RPMI8226 (cell line): ENCODE measurements around the gene CISD1.

Experiments used
- DNase-seq: peaks from one replicate; pipeline ENCODE4 v3.0.0-alpha.2; 2015

CISD1 gene

GRCh38 chr10:58316874-58317273 lies 47.9 kb downstream of the CISD1 start:
- DNase-seq: no peak

GRCh38 chr10:58318346-58318745 lies 49.4 kb downstream of the CISD1 start:
- DNase-seq: no peak

GRCh38 chr10:58319599-58319998 lies 50.6 kb downstream of the CISD1 start:
- no peak for DNase-seq

GRCh38 chr10:58320351-58321049 lies 51.5 kb downstream of the CISD1 start:
- no peak for DNase-seq

- DNase-seq: peak; percentile 58
Observed at GRCh38 chr10:58322072-58322834, 53.3 kb downstream of the CISD1 start.

GRCh38 chr10:58322835-58323209 lies 53.9 kb downstream of the CISD1 start:
- DNase-seq: no peak

- DNase-seq: no peak
Observed at GRCh38 chr10:58326967-58327381, 58.0 kb downstream of the CISD1 start.

- DNase-seq: no peak
Observed at GRCh38 chr10:58328233-58328632, 59.3 kb downstream of the CISD1 start.

GRCh38 chr10:58330431-58330830 lies 61.5 kb downstream of the CISD1 start:
- no peak for DNase-seq

GRCh38 chr10:58331646-58332045 lies 62.7 kb downstream of the CISD1 start:
- DNase-seq: no peak

GRCh38 chr10:58334817-58335305 lies 65.9 kb downstream of the CISD1 start, which contains the start of gene UBE2D1:
Gene UBE2D1 (plus strand): TSS chr10:58335006. CDS start chr10:58335202, 196 bp downstream.
- peak; percentile 87 for DNase-seq

GRCh38 chr10:58335306-58336005 lies 66.5 kb downstream of the CISD1 start:
- DNase-seq: peak; percentile 15

- no peak for DNase-seq
Observed at GRCh38 chr10:58336242-58336641, 67.3 kb downstream of the CISD1 start.
